Limb (tissue), 2 donors: ENCODE measurements around the gene TMEM80.
A peak's percentile ranks its signal among the peaks of the same experiment; 100 is the strongest.

Experiments
- DNase-seq, 2 donors: peaks; one replicate each; pipeline ENCODE4 v3.0.0-alpha.2; 2016; ENCODE audit errors: extremely low spot score in 2 of 2

TMEM80 gene

GRCh38 chr11:742571-743201 is 47.1 kb downstream of the TMEM80 start:
- DNase-seq = no peak

DNA sequence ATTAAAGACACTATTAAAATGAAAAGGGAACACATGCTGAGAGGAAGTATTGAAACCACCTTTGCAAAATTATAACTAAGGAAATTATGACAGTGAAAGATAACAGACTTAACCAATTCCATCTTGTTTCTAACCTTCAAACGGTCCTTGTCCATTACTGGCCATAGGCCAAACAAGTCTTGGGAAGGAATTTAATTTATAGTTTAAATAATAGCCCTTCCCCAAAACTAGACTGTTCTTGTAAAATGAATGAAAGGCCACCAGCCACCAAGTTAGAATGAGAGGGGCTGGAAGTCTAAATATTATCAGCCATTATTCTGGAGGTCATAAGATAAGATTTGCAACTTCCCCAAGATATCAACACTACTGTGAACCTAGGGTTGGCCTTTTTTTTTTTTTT is 49.8 kb downstream of the TMEM80 start:
- DNase-seq = no peak

DNA sequence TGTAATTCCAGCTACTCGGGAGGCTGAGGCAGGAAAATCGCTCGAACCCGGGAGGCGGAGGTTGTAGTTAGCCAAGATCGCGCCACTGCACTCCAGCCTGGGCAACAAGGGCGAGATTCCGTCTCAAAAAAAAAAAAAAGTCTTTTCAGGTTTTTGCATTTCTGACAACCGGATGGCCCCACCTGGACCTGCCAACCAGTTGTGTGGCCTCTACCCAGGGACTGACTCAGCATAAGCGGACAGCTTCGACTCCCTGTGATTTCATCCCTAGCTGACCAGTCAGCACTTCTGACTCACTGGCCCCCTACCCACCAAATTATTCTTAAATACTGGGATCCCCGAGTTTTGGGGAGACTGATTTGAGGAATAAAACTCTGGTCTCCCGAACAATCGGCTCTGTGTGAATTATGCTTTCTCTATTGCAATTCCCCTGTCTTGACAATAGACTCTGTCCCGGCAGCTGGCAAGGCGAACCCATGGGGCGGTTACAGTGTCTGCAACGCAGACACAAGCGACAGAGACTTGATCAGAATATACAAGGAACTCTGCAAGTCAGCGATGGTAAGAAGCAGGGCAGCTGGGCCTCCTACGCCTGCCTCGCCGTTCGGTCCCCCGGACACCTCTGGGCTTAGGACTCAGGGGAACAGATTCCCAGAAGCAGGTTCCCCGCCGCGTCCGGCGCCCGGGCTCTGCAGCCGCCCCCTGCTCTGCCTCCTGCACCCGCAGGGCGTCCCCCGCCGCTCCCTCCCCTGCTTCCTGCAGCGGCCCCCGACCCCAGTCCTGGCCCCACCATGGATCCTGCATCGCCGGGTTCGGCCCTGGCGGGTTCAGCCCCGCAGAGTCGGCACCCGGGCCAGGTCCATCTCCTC is 50.9 kb downstream of the TMEM80 start:
- no peak for DNase-seq

DNA sequence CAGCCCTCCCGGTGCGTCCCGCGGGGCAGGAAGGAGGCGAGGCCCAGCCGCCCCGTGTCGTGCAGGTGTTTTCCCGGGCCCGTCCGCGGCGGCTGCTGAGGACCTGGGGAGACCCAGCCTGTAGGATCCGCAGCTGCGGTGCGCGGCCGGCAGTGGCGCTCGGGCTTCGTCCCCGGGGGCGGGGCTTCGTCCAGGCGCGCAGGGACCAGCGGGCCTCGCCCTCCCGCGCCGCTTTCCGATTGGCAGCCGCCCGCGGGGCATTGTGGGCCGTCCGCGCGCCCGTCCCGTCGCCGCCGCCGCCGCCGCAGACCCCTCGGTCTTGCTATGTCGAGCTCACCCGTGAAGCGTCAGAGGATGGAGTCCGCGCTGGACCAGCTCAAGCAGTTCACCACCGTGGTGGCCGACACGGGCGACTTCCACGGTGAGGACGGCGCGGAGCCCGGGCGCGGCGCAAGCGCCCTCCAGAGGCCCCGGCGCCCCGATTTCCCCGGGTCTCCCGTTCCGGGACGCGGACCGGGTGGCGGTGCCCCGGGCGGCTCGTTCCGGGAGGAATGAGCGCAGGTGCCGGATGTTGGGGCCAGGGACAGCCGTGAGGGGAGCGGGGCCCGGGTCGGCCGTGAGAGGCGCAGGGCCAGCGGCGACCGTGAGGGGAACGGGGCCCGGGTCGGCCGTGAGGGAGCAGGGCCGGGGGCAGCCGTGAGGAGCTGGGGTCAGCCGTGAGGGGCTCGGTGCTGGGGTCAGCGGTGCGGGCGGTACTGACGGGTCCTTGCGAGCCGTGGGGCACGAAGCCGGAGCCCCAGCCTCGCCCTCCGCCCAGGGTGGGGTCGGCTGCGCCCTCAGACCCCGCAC is 51.8 kb downstream of the TMEM80 start, which contains the start of gene TALDO1:
TALDO1 (plus strand) TSS at position 307 of the 849 bp plus-strand sequence; CDS start at position 325, 18 bp downstream.
- peak; percentile 89 to 93 for DNase-seq

GRCh38 chr11:748007-748359 is 52.4 kb downstream of the TMEM80 start:
- no peak for DNase-seq

DNA sequence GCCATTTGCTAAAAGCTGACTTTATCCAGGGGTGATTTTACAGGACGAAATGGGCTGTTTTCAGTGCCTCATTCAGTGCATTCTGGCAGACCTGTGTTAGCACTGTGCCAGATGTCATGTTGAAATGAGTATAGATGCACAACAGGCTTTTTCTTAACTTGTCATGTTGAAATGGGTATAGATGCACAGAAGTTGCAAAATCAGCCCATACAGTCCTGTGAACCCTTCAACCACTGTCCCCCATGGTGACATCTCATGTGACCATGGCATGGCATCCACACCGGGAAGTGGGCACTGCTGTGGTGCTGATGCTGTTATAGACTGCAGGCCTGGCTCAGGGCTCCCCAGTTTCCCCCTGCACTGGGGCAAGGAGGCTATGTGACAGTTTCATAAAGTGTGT is 54.1 kb downstream of the TMEM80 start:
- DNase-seq = no peak
